Measurements from ENCODE around the gene ACTR2.

GRCh38 chr2:65316072-65316471, 88.4 kb downstream of the ACTR2 start:
- TF ChIP-seq CTCF (IDR thresholded peaks at IDR 0.05) (no peak), PRDM15 (CRISPR knock-in tag; IDR thresholded peaks at IDR 0.05) (no peak), ZNF121 (CRISPR knock-in tag; IDR thresholded peaks at IDR 0.05) (no peak), CBFB (CRISPR knock-in tag; IDR thresholded peaks at IDR 0.05; ENCODE audit: low read depth) (no peak), NFATC4 (CRISPR knock-in tag; IDR thresholded peaks at IDR 0.05) (no peak), NR3C1 (CRISPR knock-in tag; conservative IDR thresholded peaks at IDR 0.05; ENCODE audit: low read depth) (no peak), E2F4 (CRISPR knock-in tag; IDR thresholded peaks at IDR 0.05; ENCODE audit: borderline replicate concordance, low read depth) (no peak), CREB1 (CRISPR knock-in tag; IDR thresholded peaks at IDR 0.05) (no peak), USF1 (CRISPR knock-in tag; IDR thresholded peaks at IDR 0.05) (no peak), ZNF281 (CRISPR knock-in tag; IDR thresholded peaks at IDR 0.05) (no peak)

All from WTC11 (cell line).